ENCODE data around the gene BEGAIN. TPM values are rescaled to one million over a fixed set of nuclear protein-coding genes. Genes with fewer than 3 reads are reported as not detected.

BEGAIN gene
- total RNA-seq, 1 donor from 2014 or later = 1.9 TPM

DNA sequence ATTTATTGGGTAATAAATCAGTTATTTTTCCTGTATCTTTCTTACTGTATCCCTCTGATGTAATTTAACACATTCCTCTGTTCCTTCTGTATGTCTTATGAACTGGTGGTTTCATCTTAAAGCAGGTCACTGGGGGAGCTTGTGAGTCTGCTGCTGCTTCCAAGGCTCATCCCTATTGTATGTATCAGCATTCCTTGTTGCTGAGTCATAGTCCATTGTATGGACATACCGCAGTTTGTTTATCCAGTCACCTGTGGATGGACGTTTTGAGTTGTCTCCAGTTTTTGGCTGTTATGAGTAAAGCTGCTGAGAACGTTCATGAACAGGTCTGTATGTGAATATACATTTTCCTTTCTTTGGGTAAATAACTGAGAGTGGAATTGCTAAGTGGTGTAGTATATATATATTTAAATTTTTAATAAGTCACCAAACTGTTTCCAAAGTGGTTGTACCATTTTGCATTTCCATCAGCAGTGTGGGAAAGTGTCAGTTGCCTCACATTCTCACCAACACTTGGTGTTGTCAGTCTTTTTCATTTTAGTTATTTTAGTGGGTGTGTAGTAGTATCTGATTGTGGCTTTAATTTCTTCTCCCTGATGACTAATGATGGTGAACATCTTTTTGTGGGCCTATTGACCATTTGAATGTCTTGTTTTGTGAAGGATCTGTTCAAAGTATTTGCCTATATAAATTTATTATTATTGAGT is 82.7 kb downstream of the BEGAIN start:
- no peak overlapping the region for H3K27ac ChIP-seq (replicated peaks)
- H3K9me3 ChIP-seq (replicated peaks) = peaks cover 32% of the 10 kb centered on the region
- TF ChIP-seq, protein P1, sequence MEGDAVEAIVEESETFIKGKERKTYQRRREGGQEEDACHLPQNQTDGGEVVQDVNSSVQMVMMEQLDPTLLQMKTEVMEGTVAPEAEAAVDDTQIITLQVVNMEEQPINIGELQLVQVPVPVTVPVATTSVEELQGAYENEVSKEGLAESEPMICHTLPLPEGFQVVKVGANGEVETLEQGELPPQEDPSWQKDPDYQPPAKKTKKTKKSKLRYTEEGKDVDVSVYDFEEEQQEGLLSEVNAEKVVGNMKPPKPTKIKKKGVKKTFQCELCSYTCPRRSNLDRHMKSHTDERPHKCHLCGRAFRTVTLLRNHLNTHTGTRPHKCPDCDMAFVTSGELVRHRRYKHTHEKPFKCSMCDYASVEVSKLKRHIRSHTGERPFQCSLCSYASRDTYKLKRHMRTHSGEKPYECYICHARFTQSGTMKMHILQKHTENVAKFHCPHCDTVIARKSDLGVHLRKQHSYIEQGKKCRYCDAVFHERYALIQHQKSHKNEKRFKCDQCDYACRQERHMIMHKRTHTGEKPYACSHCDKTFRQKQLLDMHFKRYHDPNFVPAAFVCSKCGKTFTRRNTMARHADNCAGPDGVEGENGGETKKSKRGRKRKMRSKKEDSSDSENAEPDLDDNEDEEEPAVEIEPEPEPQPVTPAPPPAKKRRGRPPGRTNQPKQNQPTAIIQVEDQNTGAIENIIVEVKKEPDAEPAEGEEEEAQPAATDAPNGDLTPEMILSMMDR (IDR thresholded peaks at IDR 0.05; ENCODE audit: borderline replicate concordance) = no peak
- no peaks in the 10 kb centered on the region for H3K27me3 ChIP-seq (ENCODE audit: low read depth)
- no peaks in the 10 kb centered on the region for H3K36me3 ChIP-seq
- H3K4me1 ChIP-seq = no peaks in the 10 kb centered on the region
- H3K4me3 ChIP-seq = no peak overlapping the region
- intact Hi-C loops (cut with micrococcal nuclease) = no loop called here
- no peak for DNase-seq

GRCh38 chr14:100503251-100503650 is 84.0 kb downstream of the BEGAIN start:
- no peak for DNase-seq
- intact Hi-C loops (cut with micrococcal nuclease) = no loop called here
- no peak overlapping the region for H3K4me3 ChIP-seq
- no peak overlapping the region for H3K27ac ChIP-seq (replicated peaks)
- H3K4me1 ChIP-seq = no peaks in the 10 kb centered on the region
- H3K36me3 ChIP-seq = no peaks in the 10 kb centered on the region
- H3K27me3 ChIP-seq (ENCODE audit: low read depth) = no peaks in the 10 kb centered on the region
- peaks cover 32% of the 10 kb centered on the region for H3K9me3 ChIP-seq (replicated peaks)
- TF ChIP-seq, protein P1 (IDR thresholded peaks at IDR 0.05; ENCODE audit: borderline replicate concordance) = no peak

- Histone ChIP-seq H3K36me3 (no peaks in the 10 kb centered on the region), H3K9me3 (replicated peaks) (peaks cover 32% of the 10 kb centered on the region), H3K4me3 (no peak overlapping the region), H3K4me1 (no peaks in the 10 kb centered on the region), H3K27ac (replicated peaks) (no peak overlapping the region), H3K27me3 (ENCODE audit: low read depth) (no peaks in the 10 kb centered on the region)
- TF ChIP-seq, protein P1 (IDR thresholded peaks at IDR 0.05; ENCODE audit: borderline replicate concordance) = no peak
- no peak for DNase-seq
- intact Hi-C loops (cut with micrococcal nuclease) = no loop called here
Observed at GRCh38 chr14:100502622-100503220, 84.5 kb downstream of the BEGAIN start.

GRCh38 chr14:100500128-100500527 is 87.1 kb downstream of the BEGAIN start:
- TF ChIP-seq, protein P1 (IDR thresholded peaks at IDR 0.05; ENCODE audit: borderline replicate concordance) = no peak
- intact Hi-C loops (cut with micrococcal nuclease) = no loop called here

GRCh38 chr14:100498068-100498467 is 89.1 kb downstream of the BEGAIN start:
- no peaks in the 10 kb centered on the region for H3K36me3 ChIP-seq
- TF ChIP-seq, protein P1 (IDR thresholded peaks at IDR 0.05; ENCODE audit: borderline replicate concordance) = no peak

More at GRCh38 chr14:100500128-100500527, 87.1 kb downstream of the BEGAIN start:
- Histone ChIP-seq H3K9me3 (replicated peaks) (peaks cover 23% of the 10 kb centered on the region), H3K27me3 (ENCODE audit: low read depth) (no peaks in the 10 kb centered on the region), H3K27ac (replicated peaks) (no peak overlapping the region), H3K36me3 (no peaks in the 10 kb centered on the region), H3K4me3 (no peak overlapping the region), H3K4me1 (no peaks in the 10 kb centered on the region)
- no peak for DNase-seq

More at GRCh38 chr14:100498068-100498467, 89.1 kb downstream of the BEGAIN start:
- H3K27ac ChIP-seq (replicated peaks) = no peak overlapping the region
- H3K4me3 ChIP-seq = no peak overlapping the region
- H3K4me1 ChIP-seq = no peaks in the 10 kb centered on the region
- no peak for DNase-seq
- no peaks in the 10 kb centered on the region for H3K27me3 ChIP-seq (ENCODE audit: low read depth)
- H3K9me3 ChIP-seq (replicated peaks) = peaks cover 18% of the 10 kb centered on the region
- intact Hi-C loops (cut with micrococcal nuclease) = no loop called here

Measured in left ventricle myocardium inferior (tissue), 1 donor.